CD14-positive monocyte (primary cell): ENCODE results near the gene CASK. TPM values are rescaled to one million over a fixed set of nuclear protein-coding genes. Genes with fewer than 3 reads are reported as not detected.

Experiments used
- DNase-seq, 3 donors: peaks; one replicate each; pipeline ENCODE4 v3.0.0-alpha.2; 2011 to 2022
- H2AFZ ChIP-seq: 2 replicates; pipeline ENCODE4 v1.6.0; 2012; ENCODE audit warnings: mild to moderate bottlenecking, low read depth, low read length, inconsistent platforms; ENCODE audit not compliant: insufficient read depth, poor library complexity, severe bottlenecking
- H3K27ac ChIP-seq, 2 donors: 1 replicate in 1 of 2; 2 replicates in 1 of 2; pipeline ENCODE4 v1.5.1; 2012 to 2013; ENCODE audit warnings: low read length in 2 of 2, control low read depth in 1 of 2, inconsistent platforms in 1 of 2, low read depth in 1 of 2, mild to moderate bottlenecking in 1 of 2
- H3K27me3 ChIP-seq, 2 donors: one replicate each; pipeline versions ENCODE4 v1.6.0 to v1.6.1; 2011 to 2013; ENCODE audit warnings: low read length in 2 of 2; ENCODE audit not compliant: control insufficient read depth in 2 of 2, insufficient read depth in 2 of 2
- H3K36me3 ChIP-seq, 2 donors: replicated peaks in 1 of 2; 1 replicate in 1 of 2; 2 replicates in 1 of 2; pipeline versions ENCODE4 v1.5.1 to v1.6.1; 2012 to 2013; ENCODE audit warnings: low read length in 2 of 2, control low read depth in 1 of 2, inconsistent platforms in 1 of 2, mild to moderate bottlenecking in 1 of 2; ENCODE audit not compliant: insufficient read depth in 2 of 2, control insufficient read depth in 1 of 2
- H3K4me1 ChIP-seq, 2 donors: 1 replicate in 1 of 2; 2 replicates in 1 of 2; pipeline versions ENCODE4 v1.5.1 to v1.6.1; 2012 to 2013; ENCODE audit warnings: low read length in 2 of 2, control low read depth in 1 of 2, inconsistent platforms in 1 of 2, mild to moderate bottlenecking in 1 of 2, moderate library complexity in 1 of 2; ENCODE audit not compliant: insufficient read depth in 2 of 2, control insufficient read depth in 1 of 2
- H3K4me2 ChIP-seq: replicated peaks from 2 replicates; pipeline ENCODE3; 2012; ENCODE audit warnings: low read length, moderate library complexity, mild to moderate bottlenecking; ENCODE audit not compliant: poor library complexity, severe bottlenecking; ENCODE audit errors: extremely low read depth
- H3K4me3 ChIP-seq, 3 experiments: fragments of 200-600 bp in 1 of 3; sonication (generic) in 1 of 3; replicated peaks in 1 of 3; 1 replicate in 2 of 3; 2 replicates in 1 of 3; pipeline ENCODE4 v1.5.1; 2011 to 2013; ENCODE audit warnings: low read length in 3 of 3, mild to moderate bottlenecking in 3 of 3, control low read depth in 2 of 3, low read depth in 2 of 3, inconsistent platforms in 1 of 3, moderate library complexity in 1 of 3
- H3K79me2 ChIP-seq: 2 replicates; pipeline ENCODE4 v1.6.0; 2012; ENCODE audit warnings: mild to moderate bottlenecking, control low read depth, inconsistent platforms, low read length, moderate library complexity; ENCODE audit not compliant: insufficient read depth
- H3K9ac ChIP-seq: 2 replicates; pipeline ENCODE4 v1.6.0; 2017; ENCODE audit warnings: low read length, mild to moderate bottlenecking; ENCODE audit not compliant: insufficient read depth, poor library complexity, severe bottlenecking
- H3K9me3 ChIP-seq, 2 donors: replicated peaks in 1 of 2; 1 replicate in 1 of 2; 2 replicates in 1 of 2; pipeline versions ENCODE4 v1.5.1 to v1.6.1; 2012 to 2013; ENCODE audit warnings: low read length in 2 of 2, control low read depth in 1 of 2; ENCODE audit not compliant: control insufficient read depth in 1 of 2, insufficient read depth in 1 of 2
- H4K20me1 ChIP-seq: 2 replicates; pipeline ENCODE4 v1.6.0; 2012; ENCODE audit warnings: mild to moderate bottlenecking, low read length, control low read depth, moderate library complexity; ENCODE audit not compliant: insufficient read depth
- H3K27ac Mint-ChIP-seq, 7 donors: one replicate each; pipeline ENCODE4 v1.8.0; 2020; ENCODE audit warnings: mild to moderate bottlenecking in 7 of 7, mixed read lengths in 7 of 7, moderate library complexity in 6 of 7, inconsistent platforms in 2 of 7
- H3K27me3 Mint-ChIP-seq, 3 donors: one replicate each; pipeline ENCODE4 v1.8.0; 2021 to 2022; ENCODE audit warnings: low read depth in 3 of 3, mild to moderate bottlenecking in 3 of 3, mixed read lengths in 3 of 3, moderate library complexity in 3 of 3, inconsistent platforms in 1 of 3
- H3K36me3 Mint-ChIP-seq, 2 donors: one replicate each; pipeline ENCODE4 v1.8.0; 2020; ENCODE audit warnings: mixed read lengths in 2 of 2, inconsistent platforms in 1 of 2, mild to moderate bottlenecking in 1 of 2
- H3K4me1 Mint-ChIP-seq: one replicate; pipeline ENCODE4 v1.8.0; 2020; ENCODE audit warnings: mild to moderate bottlenecking, mixed read lengths
- H3K4me3 Mint-ChIP-seq, 2 donors: one replicate each; pipeline ENCODE4 v1.8.0; 2020; ENCODE audit warnings: mild to moderate bottlenecking in 2 of 2, mixed read lengths in 2 of 2, moderate library complexity in 1 of 2
- H3K9me3 Mint-ChIP-seq, 7 donors: one replicate each; pipeline ENCODE4 v1.8.0; 2020 to 2022; ENCODE audit warnings: mixed read lengths in 7 of 7, mild to moderate bottlenecking in 6 of 7, moderate library complexity in 6 of 7, inconsistent platforms in 2 of 7
- WGBS: methylation state at CpG from one replicate; pipeline ENCODE4 v1.1.5; 2013; ENCODE audit warnings: missing lambda C conversion rate; ENCODE audit not compliant: insufficient coverage; 5-methylcytosine and 5-hydroxymethylcytosine counted together
- intact Hi-C, 2 donors: fragments of 100-400 bp; cut with micrococcal nuclease; formaldehyde crosslinking; loops; one replicate each; pipeline versions ENCODE4 v1.15.0 to v1.15.1; 2023
- polyA plus RNA-seq, 3 donors: library from polyadenylated mRNA; depleted of rRNA in 1 of 3; unstranded in 2 of 3; stranded (reverse) in 1 of 3; fragments of 300-500 nt in 2 of 3; fragments of >200 nt in 1 of 3; fragmentation: Illumina TruSeq in 2 of 3; gene quantifications; 1 replicate in 2 of 3; 2 replicates in 1 of 3; pipeline ENCODE4 v1.2.3, GENCODE V29; 2012 to 2021
- TF ChIP-seq, protein P1 (sequence below): fragments of 200-600 bp; IDR thresholded peaks from one replicate; pipeline ENCODE4 v1.8.0; 2022; ENCODE audit warnings: antibody characterized with exemption, mild to moderate bottlenecking

Gene CASK
- polyA plus RNA-seq, 3 donors = 0.48 to 7.4 (median 2.5) TPM

DNA sequence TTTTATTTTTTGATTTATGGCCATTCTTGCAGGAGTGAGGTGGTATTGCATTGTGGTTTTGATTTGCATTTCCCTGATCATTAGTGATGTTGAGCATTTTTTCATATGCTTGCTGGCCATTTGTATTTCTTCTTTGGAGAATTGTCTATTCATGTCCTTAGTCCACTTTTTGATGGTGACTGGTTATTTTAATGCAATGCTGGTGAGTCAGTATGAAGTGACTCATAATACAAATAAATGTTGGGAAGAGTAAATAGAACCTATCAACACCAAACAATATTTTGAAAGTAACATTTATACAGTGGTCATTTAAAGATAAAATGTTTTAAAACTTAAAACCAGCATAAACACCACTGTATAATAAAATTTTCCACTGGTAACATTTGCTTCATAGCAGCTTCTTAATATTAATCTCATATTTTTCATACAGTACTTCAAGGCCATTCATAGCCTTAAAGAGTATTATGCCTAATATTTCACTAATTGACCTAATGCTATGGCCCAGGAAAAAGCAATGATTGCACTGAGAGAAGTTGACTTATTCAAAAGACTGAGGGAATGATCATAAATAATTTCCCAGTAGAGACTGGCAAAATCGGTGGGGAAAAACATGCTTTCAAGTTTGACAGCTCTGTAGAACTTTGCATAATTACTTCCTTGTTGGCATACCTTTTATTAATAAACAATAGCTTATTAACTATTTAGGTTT, 33.9 kb downstream of the CASK start:
- no peak overlapping the region for H3K27ac Mint-ChIP-seq
- Histone ChIP-seq H3K9me3 (no peaks in the 10 kb centered on the region), H3K4me3 (no peak overlapping the region), H3K36me3 (no peaks in the 10 kb centered on the region), H3K27me3 (no peaks in the 10 kb centered on the region), H3K4me1 (no peaks in the 10 kb centered on the region), H3K79me2 (no peaks in the 10 kb centered on the region), H4K20me1 (no peaks in the 10 kb centered on the region), H3K9ac (no peak overlapping the region), H3K27ac (no peak overlapping the region), H2AFZ (no peak overlapping the region), H3K4me2 (no peak overlapping the region)
- no peak overlapping the region for H3K4me3 Mint-ChIP-seq
- intact Hi-C loops = no loop called here
- peaks cover 0 to 1% (median 0%) of the 10 kb centered on the region in 3 donors for H3K27me3 Mint-ChIP-seq
- DNase-seq = no peak
- peaks cover 0 to 3% of the 10 kb centered on the region in 2 donors for H3K36me3 Mint-ChIP-seq
- TF ChIP-seq, protein P1, sequence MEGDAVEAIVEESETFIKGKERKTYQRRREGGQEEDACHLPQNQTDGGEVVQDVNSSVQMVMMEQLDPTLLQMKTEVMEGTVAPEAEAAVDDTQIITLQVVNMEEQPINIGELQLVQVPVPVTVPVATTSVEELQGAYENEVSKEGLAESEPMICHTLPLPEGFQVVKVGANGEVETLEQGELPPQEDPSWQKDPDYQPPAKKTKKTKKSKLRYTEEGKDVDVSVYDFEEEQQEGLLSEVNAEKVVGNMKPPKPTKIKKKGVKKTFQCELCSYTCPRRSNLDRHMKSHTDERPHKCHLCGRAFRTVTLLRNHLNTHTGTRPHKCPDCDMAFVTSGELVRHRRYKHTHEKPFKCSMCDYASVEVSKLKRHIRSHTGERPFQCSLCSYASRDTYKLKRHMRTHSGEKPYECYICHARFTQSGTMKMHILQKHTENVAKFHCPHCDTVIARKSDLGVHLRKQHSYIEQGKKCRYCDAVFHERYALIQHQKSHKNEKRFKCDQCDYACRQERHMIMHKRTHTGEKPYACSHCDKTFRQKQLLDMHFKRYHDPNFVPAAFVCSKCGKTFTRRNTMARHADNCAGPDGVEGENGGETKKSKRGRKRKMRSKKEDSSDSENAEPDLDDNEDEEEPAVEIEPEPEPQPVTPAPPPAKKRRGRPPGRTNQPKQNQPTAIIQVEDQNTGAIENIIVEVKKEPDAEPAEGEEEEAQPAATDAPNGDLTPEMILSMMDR = no peak
- peaks cover 0 to 7% (median 0%) of the 10 kb centered on the region in 7 donors for H3K9me3 Mint-ChIP-seq
- no CpG with 5 or more reads among the region's 1 CpG for WGBS
- H3K4me1 Mint-ChIP-seq = no peaks in the 10 kb centered on the region

DNA sequence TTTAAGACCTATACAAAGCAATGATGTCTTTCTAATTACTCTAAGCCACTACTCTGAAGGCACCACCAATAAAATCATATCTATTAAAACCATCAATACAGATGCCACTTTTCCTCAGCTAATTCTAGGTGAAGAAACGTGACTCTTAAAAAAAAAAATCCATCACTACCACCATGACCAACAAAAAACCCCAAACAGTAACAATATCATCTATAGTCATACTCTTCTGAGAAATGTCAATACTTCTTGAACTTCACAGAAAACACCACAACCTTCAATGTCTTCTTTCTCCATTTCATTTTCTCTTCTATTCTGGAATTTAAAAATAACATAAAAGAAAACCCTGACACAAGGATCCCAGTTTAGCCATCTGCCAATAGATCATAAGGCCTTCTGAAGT, 35.7 kb downstream of the CASK start:
- H3K27me3 Mint-ChIP-seq = peaks cover 0 to 6% (median 0%) of the 10 kb centered on the region in 3 donors
- no peak overlapping the region for H3K27ac Mint-ChIP-seq
- H3K36me3 Mint-ChIP-seq = peaks cover 0 to 3% of the 10 kb centered on the region in 2 donors
- no peaks in the 10 kb centered on the region for H4K20me1 ChIP-seq
- H3K4me3 ChIP-seq = no peak overlapping the region
- no CpG with 5 or more reads among the region's 1 CpG for WGBS
- no peaks in the 10 kb centered on the region for H3K9me3 ChIP-seq
- peaks cover 0 to 3% (median 2%) of the 10 kb centered on the region in 7 donors for H3K9me3 Mint-ChIP-seq
- peaks cover 0 to 3% of the 10 kb centered on the region in 2 donors for H3K27me3 ChIP-seq
- TF ChIP-seq, protein P1 = no peak
- no peak overlapping the region for H3K9ac ChIP-seq
- DNase-seq = no peak
- H3K4me3 Mint-ChIP-seq = no peak overlapping the region
- H3K4me1 ChIP-seq = no peaks in the 10 kb centered on the region
- no peak overlapping the region for H2AFZ ChIP-seq
- no peak overlapping the region for H3K4me2 ChIP-seq
- no peaks in the 10 kb centered on the region for H3K79me2 ChIP-seq
- no peaks in the 10 kb centered on the region for H3K36me3 ChIP-seq
- H3K4me1 Mint-ChIP-seq = no peaks in the 10 kb centered on the region
- no peak overlapping the region for H3K27ac ChIP-seq
- intact Hi-C loops = no loop called here
